Muscle of arm (tissue), 12 donors: ENCODE data around the gene GARS1. TPM values are rescaled to one million over a fixed set of nuclear protein-coding genes. Genes with fewer than 3 reads are reported as not detected.

Source experiments
- DNase-seq: peaks from one replicate; pipeline ENCODE4 v3.0.0-alpha.2; 2013
- polyA plus RNA-seq, 12 donors: library from polyadenylated mRNA; unstranded; fragments of 120-200 nt; gene quantifications; one replicate each; pipeline ENCODE4 v1.2.1, GENCODE V29; 2013; ENCODE audit not compliant: insufficient read length in 12 of 12

The GARS1 gene
- polyA plus RNA-seq, 12 donors = 52.7 to 109 (median 74.4) TPM; not detected in 1

DNA sequence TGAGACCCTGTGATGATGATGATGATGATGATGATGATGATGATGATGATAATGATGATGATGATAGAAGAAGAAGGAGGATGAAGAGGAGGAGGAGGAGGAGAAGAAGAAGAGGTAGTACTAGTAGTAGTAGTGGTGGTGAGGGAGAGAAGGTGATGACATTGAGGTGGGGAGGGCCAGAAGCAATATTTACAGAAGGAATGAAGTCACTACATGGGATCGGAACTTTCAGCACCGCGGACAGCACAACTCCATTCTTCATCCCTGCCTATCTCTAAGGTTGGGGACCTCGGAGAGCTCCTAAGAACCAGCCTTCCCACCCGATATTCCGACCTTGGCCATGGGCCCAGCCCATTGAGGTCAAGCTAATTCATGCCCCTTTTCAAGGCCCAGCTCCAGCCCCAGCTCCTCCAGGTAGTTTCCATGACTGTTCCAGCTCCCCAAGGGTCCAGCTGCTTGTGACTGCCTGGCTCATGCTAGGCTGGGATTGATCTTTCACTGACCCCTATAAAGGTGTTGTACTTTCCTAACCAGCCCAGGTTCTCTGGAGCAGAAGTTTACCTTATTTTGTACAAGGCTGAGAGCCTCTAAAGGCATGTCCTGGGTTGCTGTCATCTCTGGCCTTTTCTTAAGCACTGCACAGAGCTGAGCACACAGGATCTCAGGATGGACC, 77.3 kb downstream of the GARS1 start:
- DNase-seq = peak; percentile 66

DNA sequence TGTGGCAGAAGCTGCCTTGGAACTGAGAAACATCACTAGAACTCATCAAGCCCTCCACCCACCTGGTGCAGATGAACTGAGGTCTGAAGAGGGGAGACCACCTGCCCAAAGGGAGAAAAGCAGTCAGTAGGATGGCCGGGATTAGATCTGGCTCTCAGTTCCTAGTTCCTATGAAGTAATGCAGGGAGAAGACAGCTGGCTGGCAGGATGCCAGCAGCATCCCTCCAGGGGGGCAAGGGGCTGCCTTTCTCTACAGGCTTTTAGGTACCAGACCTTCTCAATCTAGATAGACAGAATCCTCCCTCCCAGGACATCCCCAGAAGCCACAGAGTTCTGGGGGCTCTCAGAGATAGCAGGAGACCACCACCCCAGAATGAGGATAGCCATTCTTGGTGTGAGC, 79.7 kb downstream of the GARS1 start:
- no peak for DNase-seq

DNA sequence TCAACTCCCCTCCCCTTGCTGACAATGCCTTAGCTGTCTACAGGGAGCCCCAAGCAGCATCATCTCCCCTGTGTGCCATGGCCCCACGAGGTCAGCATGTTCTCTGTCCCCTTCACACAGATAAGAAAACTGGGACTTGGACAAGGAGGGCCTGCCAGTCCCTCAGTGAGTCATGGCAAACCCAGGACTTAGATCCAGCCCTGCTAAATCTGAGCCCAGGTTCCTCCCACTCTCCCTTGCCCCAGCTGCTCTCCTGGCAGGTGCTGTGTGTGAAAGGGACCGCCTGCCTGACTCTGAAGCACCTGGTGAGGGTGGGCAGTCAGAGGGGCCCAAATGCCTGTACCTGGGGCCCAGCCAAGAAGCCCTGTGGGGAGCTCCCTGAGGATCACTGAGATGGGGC, 80.2 kb downstream of the GARS1 start:
- no peak for DNase-seq

DNA sequence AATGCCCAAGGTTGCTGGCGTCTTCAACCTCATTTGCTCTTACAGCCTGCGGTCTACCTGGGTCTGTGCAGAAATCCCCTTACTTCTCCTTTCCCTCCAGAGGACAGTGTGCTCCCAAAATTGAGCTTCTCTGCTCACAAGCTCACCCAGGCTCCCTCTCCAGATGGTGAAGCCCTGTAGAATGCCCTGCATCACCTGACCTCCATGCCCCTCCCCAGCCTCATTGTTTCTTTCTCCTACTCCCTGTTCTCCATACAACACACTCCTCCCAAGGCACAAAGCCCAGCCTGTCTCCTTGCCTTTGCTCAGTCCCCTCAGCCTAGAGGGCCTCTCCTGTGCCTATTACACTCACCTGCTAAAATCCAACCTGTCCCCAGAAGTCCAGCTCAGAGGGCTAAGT, 84.1 kb downstream of the GARS1 start:
- no peak for DNase-seq

DNA sequence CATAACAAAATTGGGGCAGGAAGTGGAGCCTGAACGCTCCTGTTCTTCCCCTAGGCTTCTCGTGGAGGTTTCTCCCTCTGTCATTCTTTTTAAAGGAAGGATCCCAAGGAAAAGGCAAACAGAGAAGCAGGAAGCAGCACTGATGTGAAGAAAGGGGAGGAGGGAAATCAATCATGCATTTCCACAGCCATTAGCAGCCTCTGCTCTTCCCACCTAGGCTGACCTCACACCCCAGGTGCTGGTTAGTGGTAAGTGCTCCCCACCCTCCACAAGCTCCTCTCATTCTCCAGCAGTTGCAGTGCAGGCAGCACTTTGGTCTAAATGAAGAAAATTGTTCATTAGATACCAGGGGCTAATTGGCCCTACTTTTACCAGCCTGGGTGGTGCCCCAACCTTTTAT, 85.0 kb downstream of the GARS1 start:
- DNase-seq = no peak

DNA sequence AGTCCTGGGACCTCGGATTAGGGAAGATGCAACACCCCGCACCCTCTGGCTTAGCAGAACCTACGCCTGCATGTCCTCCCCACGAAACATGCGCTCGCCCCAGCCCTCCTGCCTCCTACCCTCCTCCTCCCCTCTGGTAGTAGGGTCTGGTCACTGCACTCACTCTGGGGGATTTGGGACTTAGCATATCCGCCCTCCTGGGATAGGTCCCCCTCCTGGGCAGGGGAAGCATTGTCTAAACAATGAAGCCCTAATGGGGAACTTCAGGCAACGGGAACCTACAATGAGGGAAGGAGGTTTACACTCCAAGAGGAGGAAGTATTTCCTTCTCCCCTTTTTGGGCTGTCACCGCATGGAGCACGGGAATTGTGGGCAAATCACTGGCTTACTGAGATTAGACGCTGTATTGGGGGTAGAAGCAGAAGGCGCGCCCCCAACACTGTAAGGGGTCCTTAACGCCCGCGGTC, 86.7 kb downstream of the GARS1 start:
- no peak for DNase-seq

DNA sequence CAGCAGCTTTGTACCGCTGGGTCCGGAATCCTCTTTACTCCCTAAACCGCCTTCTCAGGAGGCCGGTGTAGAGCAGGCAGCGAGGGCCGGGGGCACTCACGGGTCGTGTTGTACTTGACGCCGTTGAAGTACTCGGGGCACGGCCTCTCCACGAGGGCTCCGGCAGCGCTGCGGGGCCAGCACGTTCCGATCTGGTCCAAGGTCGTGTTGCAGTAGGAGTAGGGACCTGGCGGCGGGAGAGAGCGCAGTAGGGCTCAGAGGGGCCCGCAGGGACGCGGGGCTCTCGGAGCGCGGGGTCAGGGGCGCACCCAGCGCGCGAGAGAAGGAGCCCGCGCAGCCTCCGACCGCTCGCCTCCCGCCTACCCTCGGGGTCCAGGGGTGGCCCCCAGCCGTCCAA, 87.1 kb downstream of the GARS1 start:
- DNase-seq = no peak

DNA sequence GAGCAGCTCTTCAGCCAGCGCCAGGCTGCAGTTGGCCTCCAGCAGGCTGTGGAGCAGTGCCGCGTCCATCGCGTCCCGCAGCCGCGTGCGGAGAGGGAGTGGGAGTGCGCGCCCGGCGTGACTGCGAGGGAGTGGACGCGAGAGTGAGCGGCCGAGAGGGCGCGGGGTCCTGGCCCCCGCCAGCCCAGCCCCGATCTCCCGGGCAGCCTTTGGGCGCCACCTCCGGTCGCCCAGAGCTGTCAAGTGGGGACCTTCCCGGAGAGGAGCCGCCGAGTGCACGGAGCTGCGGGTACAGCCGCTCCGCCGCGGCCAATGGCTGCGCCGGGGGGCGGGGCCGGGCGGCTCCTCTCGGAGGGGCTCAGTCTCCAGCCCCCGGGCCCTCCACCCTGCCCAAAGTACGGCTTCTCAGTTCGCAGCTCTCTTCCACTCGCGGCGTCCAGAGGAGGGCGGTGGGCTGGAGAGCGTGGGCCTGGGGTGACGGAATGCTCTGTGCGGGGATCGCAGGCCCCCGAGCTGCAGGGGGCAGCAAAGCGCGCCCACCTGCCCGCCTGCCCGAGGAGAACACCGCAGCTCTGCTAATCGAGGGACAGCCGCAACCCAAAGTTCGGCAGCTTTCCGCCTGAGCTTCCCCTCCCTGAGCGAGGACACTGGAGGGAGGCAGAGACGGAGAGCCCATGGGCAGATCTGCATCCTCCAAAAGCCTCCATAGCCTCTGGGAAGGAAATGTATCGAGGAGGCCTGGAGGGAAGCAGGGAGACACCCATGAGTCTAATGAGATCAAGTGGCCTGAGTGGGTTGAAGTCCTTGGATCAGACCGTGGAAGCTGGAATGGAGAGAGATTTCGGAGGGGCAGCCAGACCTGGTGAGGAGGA, 87.8 kb downstream of the GARS1 start, which contains the start of gene CRHR2:
TSS of gene CRHR2 (minus strand) at position 245 of the 872 bp plus-strand sequence. CDS start at position 69, 176 bp downstream.
- peak; percentile 12 for DNase-seq

DNA sequence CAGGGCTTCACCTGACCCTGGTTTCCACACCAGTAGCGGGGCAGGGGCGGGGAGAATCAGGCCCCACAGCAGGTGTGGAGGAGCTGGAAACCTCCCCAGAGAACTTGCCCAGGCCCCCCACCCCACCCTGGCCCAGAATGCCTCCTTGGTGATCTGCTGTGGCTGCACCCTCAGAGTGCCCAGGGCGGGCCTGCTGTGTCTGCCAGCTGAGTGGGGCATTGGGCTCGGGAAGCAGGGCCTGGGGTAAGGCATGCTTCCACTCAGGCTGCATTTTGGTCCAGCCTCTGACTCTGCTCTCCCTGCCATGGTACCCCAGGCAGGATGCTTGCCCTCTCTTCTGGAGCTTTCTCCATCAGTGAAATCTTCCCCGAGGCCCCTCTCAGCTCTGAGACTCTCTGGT, 88.6 kb downstream of the GARS1 start:
- DNase-seq = no peak

Other genes with a start within 250 kb of the GARS1 start
- 10 to 100 TPM in 10 of 12 donors, 1 to 10 TPM in 1, not detected in 1; 9.6 to 20.8 (median 15.7) TPM for gene NOD1, start 116.1 kb upstream of the GARS1 start, polyA plus RNA-seq
- 10 to 100 TPM in 11 of 12 donors, not detected in 1; 29.2 to 50.2 (median 40.7) TPM for gene GGCT, start 90.0 kb upstream of the GARS1 start, polyA plus RNA-seq
- gene CRHR2, start 87.6 kb downstream of the GARS1 start, polyA plus RNA-seq = 1 to 10 TPM in 10 of 12 donors, under 1 TPM in 1, not detected in 1; 0.97 to 8.0 (median 3.3) TPM
- gene INMT, start 157.3 kb downstream of the GARS1 start, polyA plus RNA-seq = 10 to 100 TPM in 3 of 12 donors, 1 to 10 TPM in 8, not detected in 1; 2.8 to 11.9 (median 9.4) TPM
- 10 to 100 TPM in 1 of 12 donors, 1 to 10 TPM in 10, not detected in 1; 3.8 to 20.0 (median 5.3) TPM for gene MINDY4, start 176.5 kb downstream of the GARS1 start, polyA plus RNA-seq